ENCODE results near the gene PDS5A.

DNA sequence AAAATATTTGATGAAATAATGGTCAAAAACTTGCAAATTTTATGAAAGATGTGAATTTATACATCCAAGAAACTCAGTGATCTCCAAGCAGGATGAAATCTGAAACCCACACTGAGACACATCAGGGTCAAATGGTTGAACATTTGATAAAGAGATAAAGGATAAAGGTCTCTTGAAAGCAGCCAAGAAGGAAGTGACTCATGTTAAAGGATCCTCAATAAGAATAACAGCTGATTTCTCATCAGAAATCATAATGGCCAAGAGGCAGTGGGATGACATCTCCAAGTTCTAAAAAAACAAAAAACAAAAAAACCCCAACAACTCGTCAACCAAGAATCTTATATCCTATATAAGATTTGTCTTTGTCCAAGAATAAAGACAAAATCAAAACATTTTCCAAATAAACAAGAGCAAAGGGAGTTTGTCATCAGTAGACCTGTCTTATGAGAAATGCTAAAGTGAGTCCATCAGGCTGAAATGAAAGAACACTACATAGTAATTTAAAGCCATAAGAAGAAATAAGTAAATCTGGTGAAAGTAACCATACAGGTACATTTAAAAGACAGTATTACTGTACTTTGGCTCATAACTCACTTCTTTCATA lies 121.7 kb downstream of the PDS5A start:
- no peak for TF ChIP-seq EZH2 (IDR thresholded peaks at IDR 0.05; ENCODE audit: insufficient read depth, poor library complexity, severe bottlenecking)
- no peak for TF ChIP-seq EZH2phosphoT487 (IDR thresholded peaks at IDR 0.05; ENCODE audit: insufficient read depth, low read depth)
